ENCODE results near the gene TCHP.

The TCHP gene

DNA sequence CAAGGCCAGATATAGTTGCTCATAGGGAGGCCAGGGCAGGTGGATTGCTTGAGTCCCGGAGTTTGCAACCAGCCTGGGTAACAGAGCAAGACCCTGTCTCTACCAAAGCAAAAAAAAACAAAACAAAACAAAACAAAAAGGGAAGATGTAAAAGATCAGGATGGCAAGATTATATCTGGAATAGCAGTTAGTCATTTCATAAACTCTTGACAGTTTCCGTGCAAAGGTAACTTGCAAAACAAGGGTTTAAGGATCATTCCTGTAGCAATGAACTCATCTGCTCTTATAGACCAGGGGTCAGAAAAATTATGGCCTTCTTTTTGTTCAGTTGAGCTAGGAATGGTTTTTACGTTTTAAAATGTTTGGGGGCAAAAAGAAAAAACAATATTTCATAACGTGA, 66.5 kb downstream of the TCHP start:
- DNase-seq = no peak

DNA sequence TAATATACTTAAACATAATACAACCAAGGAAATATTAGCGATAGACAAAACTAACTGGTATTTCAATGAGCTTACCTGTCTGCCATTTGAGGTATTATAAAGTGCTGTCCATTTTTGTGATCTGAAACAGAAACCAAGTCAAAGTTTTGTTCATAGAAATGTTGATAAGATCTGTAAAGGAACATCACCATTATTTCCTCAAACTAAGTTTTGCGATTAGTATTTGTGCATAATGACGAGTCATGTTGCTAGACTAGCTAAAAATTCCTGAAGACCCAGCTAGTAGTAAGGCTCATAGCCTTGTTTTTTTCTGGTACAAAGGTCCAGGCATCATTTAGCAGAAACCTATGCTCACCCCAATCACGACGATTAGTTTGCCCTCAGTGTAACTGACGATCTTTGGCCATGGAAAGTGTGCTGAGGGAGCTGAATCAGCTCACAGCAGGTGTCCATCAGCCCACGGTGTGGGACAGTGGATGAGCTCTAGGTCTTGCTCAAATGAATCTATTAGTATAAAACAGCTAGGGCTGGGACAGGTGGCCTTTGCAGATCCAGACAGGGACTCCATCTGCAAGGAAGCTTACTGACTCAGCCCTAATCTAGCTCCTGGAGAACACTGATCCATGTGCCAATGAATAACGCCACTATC, 67.4 kb downstream of the TCHP start:
- DNase-seq = no peak

Measured in KG1 (cell line).